GM19324 (cell line): ENCODE data around the gene ADGRA3.

Source experiments
- ATAC-seq: cut with Tn5 transposase; IDR thresholded peaks from one replicate; pipeline ENCODE4 v1.9.1; 2021; ENCODE audit warnings: mild to moderate bottlenecking, moderate library complexity; ENCODE audit not compliant: unreplicated experiment, low FRiP score

The ADGRA3 gene, protein sequence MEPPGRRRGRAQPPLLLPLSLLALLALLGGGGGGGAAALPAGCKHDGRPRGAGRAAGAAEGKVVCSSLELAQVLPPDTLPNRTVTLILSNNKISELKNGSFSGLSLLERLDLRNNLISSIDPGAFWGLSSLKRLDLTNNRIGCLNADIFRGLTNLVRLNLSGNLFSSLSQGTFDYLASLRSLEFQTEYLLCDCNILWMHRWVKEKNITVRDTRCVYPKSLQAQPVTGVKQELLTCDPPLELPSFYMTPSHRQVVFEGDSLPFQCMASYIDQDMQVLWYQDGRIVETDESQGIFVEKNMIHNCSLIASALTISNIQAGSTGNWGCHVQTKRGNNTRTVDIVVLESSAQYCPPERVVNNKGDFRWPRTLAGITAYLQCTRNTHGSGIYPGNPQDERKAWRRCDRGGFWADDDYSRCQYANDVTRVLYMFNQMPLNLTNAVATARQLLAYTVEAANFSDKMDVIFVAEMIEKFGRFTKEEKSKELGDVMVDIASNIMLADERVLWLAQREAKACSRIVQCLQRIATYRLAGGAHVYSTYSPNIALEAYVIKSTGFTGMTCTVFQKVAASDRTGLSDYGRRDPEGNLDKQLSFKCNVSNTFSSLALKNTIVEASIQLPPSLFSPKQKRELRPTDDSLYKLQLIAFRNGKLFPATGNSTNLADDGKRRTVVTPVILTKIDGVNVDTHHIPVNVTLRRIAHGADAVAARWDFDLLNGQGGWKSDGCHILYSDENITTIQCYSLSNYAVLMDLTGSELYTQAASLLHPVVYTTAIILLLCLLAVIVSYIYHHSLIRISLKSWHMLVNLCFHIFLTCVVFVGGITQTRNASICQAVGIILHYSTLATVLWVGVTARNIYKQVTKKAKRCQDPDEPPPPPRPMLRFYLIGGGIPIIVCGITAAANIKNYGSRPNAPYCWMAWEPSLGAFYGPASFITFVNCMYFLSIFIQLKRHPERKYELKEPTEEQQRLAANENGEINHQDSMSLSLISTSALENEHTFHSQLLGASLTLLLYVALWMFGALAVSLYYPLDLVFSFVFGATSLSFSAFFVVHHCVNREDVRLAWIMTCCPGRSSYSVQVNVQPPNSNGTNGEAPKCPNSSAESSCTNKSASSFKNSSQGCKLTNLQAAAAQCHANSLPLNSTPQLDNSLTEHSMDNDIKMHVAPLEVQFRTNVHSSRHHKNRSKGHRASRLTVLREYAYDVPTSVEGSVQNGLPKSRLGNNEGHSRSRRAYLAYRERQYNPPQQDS (N-terminal part only)

DNA sequence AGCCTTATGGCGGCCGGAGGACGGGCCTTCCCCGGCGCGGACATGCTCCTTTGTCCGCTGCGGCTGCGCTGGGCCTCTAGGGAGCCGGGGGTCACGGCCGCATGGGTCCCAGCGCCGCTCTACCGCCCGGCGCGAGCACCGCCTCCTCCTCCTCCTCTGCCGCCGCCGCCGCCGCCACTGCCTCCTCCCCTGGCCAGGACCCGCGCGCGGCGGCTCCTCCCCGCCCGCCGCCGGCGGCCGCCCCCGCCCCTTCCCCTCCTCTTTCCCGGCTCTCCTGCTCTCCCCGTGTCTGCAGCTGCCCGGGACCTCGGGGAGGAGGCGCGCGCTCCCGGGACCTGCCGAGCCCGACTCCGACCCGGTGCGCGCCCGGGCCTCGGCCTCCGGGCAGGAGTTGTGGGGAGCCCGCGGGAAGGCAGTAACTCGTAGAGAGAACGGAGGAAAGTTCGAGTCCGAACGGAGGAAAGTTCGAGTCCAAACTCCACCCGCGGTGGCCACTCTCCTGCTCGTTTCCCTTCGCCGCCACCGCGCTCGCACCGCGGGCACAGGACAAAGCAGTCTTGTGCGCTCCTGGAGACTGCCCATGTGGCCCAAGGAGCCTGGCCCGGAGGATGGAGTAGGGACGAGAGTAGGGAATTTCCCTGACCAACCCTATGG, at the start of gene ADGRA3:
TSS of gene ADGRA3 (minus strand) at position 179 of the 654 bp plus-strand sequence. CDS start 282 bp downstream, outside the sequence.
- peak; percentile 45 for ATAC-seq

DNA sequence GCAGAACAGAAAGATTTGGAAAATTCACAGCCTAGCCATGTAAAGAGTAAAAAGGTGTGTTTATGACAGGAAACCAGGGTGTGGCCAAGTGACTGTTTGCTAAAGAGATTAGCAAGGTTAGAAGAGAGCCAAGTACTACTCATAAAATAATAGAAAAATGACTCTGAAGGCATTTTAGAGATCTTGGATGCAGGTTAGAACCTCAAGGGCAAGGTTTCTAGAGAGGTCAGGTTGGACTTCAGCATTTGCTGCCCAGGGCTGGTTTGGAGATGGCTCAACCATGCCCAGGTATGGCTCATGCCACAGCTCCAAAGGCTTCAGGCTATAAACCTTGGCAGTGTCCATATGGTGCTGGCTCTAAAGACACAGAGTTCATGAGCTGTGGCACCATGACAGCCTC, 40.6 kb upstream of the ADGRA3 start:
- ATAC-seq: no peak

GRCh38 chr4:22554670-22555069, 38.8 kb upstream of the ADGRA3 start:
- ATAC-seq: no peak

GRCh38 chr4:22553560-22553959, 37.7 kb upstream of the ADGRA3 start:
- no peak for ATAC-seq

DNA sequence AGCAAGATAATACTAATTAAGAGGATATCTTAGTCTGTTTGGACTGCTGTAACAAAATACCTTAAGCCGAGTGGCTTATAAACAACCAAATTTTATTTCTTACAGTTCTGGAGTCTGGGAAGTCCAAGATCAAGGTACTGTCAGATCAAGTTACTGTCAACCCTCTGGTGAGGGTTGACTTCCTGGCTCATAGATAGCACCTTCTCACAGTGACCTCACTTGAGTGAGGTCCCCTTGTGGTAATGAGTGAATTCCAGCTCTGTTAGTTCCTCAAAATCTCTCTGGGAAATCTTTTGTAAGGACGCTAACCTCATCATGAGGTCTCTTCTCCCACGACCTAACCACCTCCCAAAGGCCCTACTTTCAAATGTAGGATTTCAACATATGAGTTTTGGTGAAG, 36.9 kb upstream of the ADGRA3 start:
- no peak for ATAC-seq

GRCh38 chr4:22551550-22551949, 35.7 kb upstream of the ADGRA3 start:
- no peak for ATAC-seq

GRCh38 chr4:22546299-22546698, 30.4 kb upstream of the ADGRA3 start:
- ATAC-seq: no peak

DNA sequence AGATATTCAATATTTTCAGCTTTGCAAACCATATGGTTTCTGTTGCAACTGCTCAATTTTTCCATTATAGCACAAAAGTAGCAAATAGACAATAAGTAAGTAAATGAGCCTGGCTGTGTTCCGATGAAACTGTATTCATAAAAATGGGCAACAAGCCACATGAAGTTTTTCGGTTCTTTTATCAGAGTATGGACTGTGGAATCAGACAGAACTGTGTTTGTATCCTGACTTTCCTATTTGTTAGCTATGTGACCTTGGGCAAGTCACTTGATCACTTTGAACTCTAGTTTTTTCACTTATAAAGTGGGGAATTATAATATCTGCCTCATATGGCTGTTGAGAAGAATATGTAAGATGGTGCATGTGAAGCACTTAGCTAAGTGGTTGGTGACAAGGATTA, 23.4 kb upstream of the ADGRA3 start:
- no peak for ATAC-seq

GRCh38 chr4:22537864-22538263, 22.0 kb upstream of the ADGRA3 start:
- ATAC-seq: no peak

- ATAC-seq: no peak
These were observed 18.5 kb upstream of the ADGRA3 start for GRCh38 chr4:22534374-22534773.

DNA sequence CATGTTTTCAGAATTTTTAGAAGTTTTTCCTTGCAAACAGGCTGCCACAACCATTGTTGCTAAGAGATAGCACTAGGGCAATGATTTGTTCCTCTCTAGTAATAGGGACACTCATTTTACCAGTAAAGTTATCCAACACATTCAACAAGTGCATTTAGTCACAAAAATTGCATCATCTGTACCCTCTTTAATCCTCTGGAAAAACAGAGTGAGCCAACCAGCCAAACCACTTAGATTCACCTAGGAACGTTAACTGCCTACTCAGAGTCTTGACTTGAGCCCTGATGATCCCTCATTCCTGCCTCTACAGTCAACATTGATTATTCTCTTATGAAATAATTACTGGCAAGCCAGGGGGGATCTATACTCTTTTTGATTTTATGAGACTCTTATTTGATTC, 17.0 kb upstream of the ADGRA3 start:
- ATAC-seq: no peak

DNA sequence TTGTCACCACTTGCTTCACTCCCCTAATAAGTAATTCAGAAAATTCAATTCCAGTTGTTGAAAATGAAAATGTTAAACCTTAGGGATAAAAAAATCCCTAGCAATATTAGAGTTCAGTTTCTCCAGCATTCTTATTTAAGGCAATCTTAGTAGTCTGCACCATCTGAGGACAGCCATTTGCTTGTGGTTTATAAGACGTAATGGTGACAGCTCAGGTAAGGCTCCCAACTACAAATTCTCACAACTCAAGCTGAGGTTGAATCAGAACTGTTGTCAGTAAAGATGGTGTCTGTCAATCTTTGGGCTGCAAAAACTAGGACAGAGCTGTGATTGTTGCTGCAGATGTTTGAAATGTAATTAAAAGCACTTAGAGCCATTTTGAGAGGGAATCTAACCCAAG, 16.3 kb upstream of the ADGRA3 start:
- no peak for ATAC-seq

DNA sequence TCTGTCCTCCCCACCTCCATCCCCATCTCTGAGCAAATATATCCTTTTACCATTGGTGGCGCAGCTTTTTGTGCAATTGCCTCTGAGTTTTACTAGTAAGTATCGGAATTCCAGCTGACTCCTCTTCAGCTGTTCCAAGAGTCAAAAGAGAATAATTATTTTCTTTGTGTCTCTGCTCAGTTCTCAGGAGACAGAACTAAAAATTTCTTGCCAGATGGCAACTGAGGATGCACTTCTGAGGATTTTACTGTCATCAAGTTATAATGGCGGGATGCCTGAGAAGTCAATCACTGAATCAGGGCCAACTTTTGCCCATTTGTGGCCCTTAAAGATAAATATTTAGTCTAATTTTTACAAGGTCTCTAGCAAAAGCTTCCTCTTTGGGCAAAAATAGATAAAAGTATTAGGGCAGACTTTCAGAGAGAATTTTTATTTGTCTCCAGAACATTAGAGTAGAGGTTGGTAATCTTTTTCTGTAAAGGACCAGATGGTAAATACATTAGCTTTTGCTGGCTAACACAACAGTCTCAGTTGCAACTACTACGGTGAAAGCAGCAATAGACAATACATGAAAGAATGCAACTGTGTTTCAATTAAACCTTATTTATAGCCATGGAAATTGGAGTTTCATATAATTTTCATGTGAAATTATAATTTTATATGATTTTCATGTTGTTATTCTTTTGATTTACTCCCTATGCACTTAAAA, 15.6 kb upstream of the ADGRA3 start:
- ATAC-seq: no peak

DNA sequence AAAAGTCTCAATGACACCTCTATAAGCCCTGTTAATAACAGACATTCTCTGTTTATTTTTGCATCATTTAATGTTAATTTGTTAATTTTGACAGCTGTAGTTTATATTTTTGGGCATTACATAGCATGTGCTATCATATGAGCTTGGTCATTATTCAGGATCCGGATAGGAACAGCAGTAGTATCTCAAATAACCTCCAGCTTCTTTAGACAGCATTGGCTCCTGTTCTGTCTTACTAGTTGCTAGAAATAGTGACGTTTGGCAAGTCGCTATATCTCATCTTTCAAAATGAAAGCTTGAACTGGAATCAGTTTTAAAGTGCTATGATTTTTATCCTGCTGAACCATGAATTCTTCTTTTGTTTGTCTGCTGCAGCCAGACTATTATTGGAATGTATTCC, 9.0 kb upstream of the ADGRA3 start:
- no peak for ATAC-seq

- no peak for ATAC-seq
These were observed 7.0 kb upstream of the ADGRA3 start for GRCh38 chr4:22522706-22523501.

- no peak for ATAC-seq
These were observed 6.3 kb upstream of the ADGRA3 start for GRCh38 chr4:22522206-22522605.

GRCh38 chr4:22521240-22521639, 5.4 kb upstream of the ADGRA3 start:
- ATAC-seq: no peak

- ATAC-seq: peak; percentile 43
These were observed 550 bp downstream of the ADGRA3 start for GRCh38 chr4:22515145-22515887.
